Measurements from ENCODE around the gene DOCK10.

The DOCK10 gene

GRCh38 chr2:225040856-225041206 lies 1.4 kb downstream of the DOCK10 start:
- no peak for DNase-seq

- no peak for DNase-seq
Measured at GRCh38 chr2:225040142-225040541, 2.1 kb downstream of the DOCK10 start.

- DNase-seq = no peak
Measured at GRCh38 chr2:225038231-225038523, 4.1 kb downstream of the DOCK10 start.

GRCh38 chr2:225037415-225038230 lies 4.6 kb downstream of the DOCK10 start:
- no peak for DNase-seq

GRCh38 chr2:225036431-225036830 lies 5.8 kb downstream of the DOCK10 start:
- no peak for DNase-seq

GRCh38 chr2:225033440-225034318 lies 8.6 kb downstream of the DOCK10 start:
- DNase-seq = no peak

GRCh38 chr2:225032246-225032645 lies 10.0 kb downstream of the DOCK10 start:
- no peak for DNase-seq

- no peak for DNase-seq
Measured at GRCh38 chr2:225031599-225031998, 10.7 kb downstream of the DOCK10 start.

- no peak for DNase-seq
Measured at GRCh38 chr2:225030893-225031292, 11.4 kb downstream of the DOCK10 start.

GRCh38 chr2:225030203-225030602 lies 12.1 kb downstream of the DOCK10 start:
- DNase-seq = no peak

GRCh38 chr2:225028572-225028971 lies 13.7 kb downstream of the DOCK10 start:
- no peak for DNase-seq

GRCh38 chr2:225027061-225027762 lies 15.1 kb downstream of the DOCK10 start:
- DNase-seq = no peak

GRCh38 chr2:225025917-225026571 lies 16.2 kb downstream of the DOCK10 start:
- no peak for DNase-seq

GRCh38 chr2:225022188-225022587 lies 20.1 kb downstream of the DOCK10 start:
- no peak for DNase-seq

- DNase-seq = no peak
Measured at GRCh38 chr2:225020168-225020849, 22.0 kb downstream of the DOCK10 start.

- no peak for DNase-seq
Measured at GRCh38 chr2:225019105-225019504, 23.2 kb downstream of the DOCK10 start.

- DNase-seq = no peak
Measured at GRCh38 chr2:225017713-225018112, 24.6 kb downstream of the DOCK10 start.

GRCh38 chr2:225017098-225017685 lies 25.1 kb downstream of the DOCK10 start:
- DNase-seq = no peak

- DNase-seq = no peak
Measured at GRCh38 chr2:225013425-225014365, 28.6 kb downstream of the DOCK10 start.

GRCh38 chr2:225011585-225011984 lies 30.7 kb downstream of the DOCK10 start:
- DNase-seq = no peak

- no peak for DNase-seq
Measured at GRCh38 chr2:225010804-225011203, 31.5 kb downstream of the DOCK10 start.

Data from NCI-H2171 treated with DMSO at 0.1 percent for 48 hours (cell line).